HepG2 (cell line): Measurements from ENCODE around the gene AKR1C3. TPM values are rescaled to one million over a fixed set of nuclear protein-coding genes. Genes with fewer than 3 reads are reported as not detected.

Experiments used
- ATRX ChIP-seq: sonication (generic); formaldehyde crosslinking; IDR thresholded peaks from 2 replicates; pipeline ENCODE4 v1.4.0; 2020; ENCODE audit warnings: missing genetic modification reagents, borderline replicate concordance
- BCL6 ChIP-seq: IDR thresholded peaks from 2 replicates; pipeline ENCODE4 v1.6.1; 2016; ENCODE audit warnings: missing genetic modification reagents, missing compliant biosample characterization
- CCAR2 ChIP-seq: fragments of 200-400 bp; formaldehyde crosslinking; optimal IDR thresholded peaks from 2 replicates; pipeline ENCODE3; 2018; ENCODE audit warnings: low read depth, mild to moderate bottlenecking, low read length, moderate library complexity
- CEBPB ChIP-seq: IDR thresholded peaks from 2 replicates; pipeline ENCODE4 v1.6.1; 2011; ENCODE audit warnings: low read depth, low read length, improper control_type of control experiment, borderline replicate concordance
- CHD4 ChIP-seq: fragments of 200-600 bp; sonication (generic); IDR thresholded peaks from 2 replicates; pipeline ENCODE4 v1.7.0; 2017; ENCODE audit warnings: mild to moderate bottlenecking, low read length, borderline replicate concordance
- EHMT2 ChIP-seq: fragments of 200-600 bp; sonication (generic); IDR thresholded peaks from 2 replicates; pipeline ENCODE4 v1.7.0; 2017; ENCODE audit warnings: antibody characterized with exemption, low read depth, low read length, borderline replicate concordance
- KLF15 ChIP-seq: sonication (generic); formaldehyde crosslinking; IDR thresholded peaks from 2 replicates; pipeline ENCODE4 v1.8.1; 2023; ENCODE audit warnings: borderline replicate concordance, mild to moderate bottlenecking, inconsistent platforms, missing genetic modification reagents, mixed read lengths
- MTA3 ChIP-seq: sonication (generic); formaldehyde crosslinking; IDR thresholded peaks from 2 replicates; pipeline ENCODE4 v1.4.0; 2020; ENCODE audit warnings: missing genetic modification reagents
- NCOA5 ChIP-seq: sonication (generic); formaldehyde crosslinking; IDR thresholded peaks from 2 replicates; pipeline ENCODE4 v1.4.0; 2020; ENCODE audit warnings: missing genetic modification reagents
- NFE2L2 ChIP-seq: fragments of 150-350 bp; IDR thresholded peaks from 2 replicates; pipeline ENCODE4 v1.6.1; 2014; ENCODE audit warnings: low read length
- PRMT3 ChIP-seq: sonication (generic); formaldehyde crosslinking; IDR thresholded peaks from 2 replicates; pipeline ENCODE4 v1.8.1; 2022; ENCODE audit warnings: low read depth, mild to moderate bottlenecking, moderate library complexity, missing genetic modification reagents, borderline replicate concordance
- RFXANK ChIP-seq: IDR thresholded peaks from 2 replicates; pipeline ENCODE4 v1.6.1; 2016
- SP5 ChIP-seq: IDR thresholded peaks from 2 replicates; pipeline ENCODE4 v1.6.1; 2016; ENCODE audit warnings: low read depth, borderline replicate concordance
- TOE1 ChIP-seq: sonication (generic); formaldehyde crosslinking; IDR thresholded peaks from 2 replicates; pipeline ENCODE4 v1.4.0; 2020; ENCODE audit warnings: mild to moderate bottlenecking, missing genetic modification reagents
- ZNF251 ChIP-seq: sonication (generic); formaldehyde crosslinking; IDR thresholded peaks from 2 replicates; pipeline ENCODE4 v1.9.0; 2021; ENCODE audit warnings: mild to moderate bottlenecking, missing genetic modification reagents
- ZNF274 ChIP-seq: sonication (generic); formaldehyde crosslinking; IDR thresholded peaks from 2 replicates; pipeline ENCODE4 v1.5.1; 2020; ENCODE audit warnings: mild to moderate bottlenecking, missing genetic modification reagents
- ZNF30 ChIP-seq: sonication (generic); formaldehyde crosslinking; IDR thresholded peaks from 2 replicates; pipeline ENCODE4 v1.5.0; 2020; ENCODE audit warnings: mild to moderate bottlenecking, missing genetic modification reagents
- ZNF367 ChIP-seq: sonication (generic); formaldehyde crosslinking; IDR thresholded peaks from 2 replicates; pipeline ENCODE4 v1.4.0; 2020; ENCODE audit warnings: missing genetic modification reagents, borderline replicate concordance
- polyA plus RNA-seq, 8 experiments: library from polyadenylated mRNA; depleted of rRNA in 3 of 8; stranded (reverse) in 7 of 8; unstranded in 1 of 8; fragments of >200 nt; fragmentation: Illumina TruSeq in 4 of 8; extraction: Trizol in 4 of 8; gene quantifications; 2 replicates each; pipeline versions ENCODE4 v1.2.1 to v1.2.3, GENCODE V29; 2011 to 2016; ENCODE audit warnings: low read depth in 4 of 8, missing spikeins in 1 of 8, mixed read lengths in 1 of 8; ENCODE audit not compliant: insufficient read depth in 1 of 8
- total RNA-seq, 5 experiments: library from RNA; depleted of rRNA; stranded (reverse); fragments of >200 nt; fragmentation: Illumina TruSeq; extraction: Trizol; gene quantifications; 2 replicates each; pipeline ENCODE4 v1.2.3, GENCODE V29; 2016; ENCODE audit warnings: low read depth in 1 of 5
- TF ChIP-seq, protein P1 (sequence below): sonication (generic); formaldehyde crosslinking; IDR thresholded peaks from 2 replicates; pipeline ENCODE4 v1.4.0; 2020; ENCODE audit warnings: missing genetic modification reagents
- TF ChIP-seq, protein P2 (sequence below): sonication (generic); formaldehyde crosslinking; IDR thresholded peaks from 2 replicates; pipeline ENCODE4 v1.4.0; 2020; ENCODE audit warnings: mild to moderate bottlenecking, missing genetic modification reagents
- TF ChIP-seq, protein P3 (sequence below): sonication (generic); formaldehyde crosslinking; IDR thresholded peaks from 2 replicates; pipeline ENCODE4 v1.4.0; 2020; ENCODE audit warnings: missing genetic modification reagents, low read depth, mild to moderate bottlenecking, borderline replicate concordance
- TF ChIP-seq, protein P4 (sequence below): IDR thresholded peaks from 2 replicates; pipeline ENCODE4 v1.6.1; 2016; ENCODE audit warnings: control low read depth
- TF ChIP-seq, protein P5 (sequence below): sonication (generic); formaldehyde crosslinking; IDR thresholded peaks from 2 replicates; pipeline ENCODE4 v1.5.0; 2020; ENCODE audit warnings: missing genetic modification reagents
- TF ChIP-seq, protein P6 (sequence below): sonication (generic); formaldehyde crosslinking; conservative IDR thresholded peaks from 2 replicates; pipeline ENCODE4 v1.4.0; 2020; ENCODE audit warnings: mild to moderate bottlenecking, missing genetic modification reagents, moderate library complexity

Gene AKR1C3
- total and polyA plus RNA-seq, 2 of the 13 experiments (the other 11 are each of a cell fraction or from before 2014, with no cell fraction given): 368 to 532 TPM

DNA sequence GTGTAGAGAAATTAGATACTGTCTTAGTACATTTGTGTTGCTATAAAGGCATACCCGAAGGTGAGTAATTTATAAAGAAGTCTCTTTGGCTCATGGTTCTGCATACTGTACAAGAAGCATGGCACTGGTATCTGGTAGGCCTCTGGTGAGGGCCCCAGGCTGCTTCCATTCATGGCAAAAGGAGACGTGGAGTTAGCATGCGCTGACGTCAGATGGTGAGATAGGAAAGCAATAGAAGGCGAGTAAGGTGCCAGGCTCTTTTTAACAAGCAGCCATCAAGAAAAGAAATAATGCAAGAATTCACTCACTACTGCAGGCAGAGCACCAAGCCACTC lies 52.7 kb downstream of the AKR1C3 start (continued):
- no peak for TF ChIP-seq BCL6 (CRISPR knock-in tag)
- TF ChIP-seq ZNF30: no peak
- no peak for TF ChIP-seq MTA3 (CRISPR knock-in tag)
- TF ChIP-seq, protein P1, sequence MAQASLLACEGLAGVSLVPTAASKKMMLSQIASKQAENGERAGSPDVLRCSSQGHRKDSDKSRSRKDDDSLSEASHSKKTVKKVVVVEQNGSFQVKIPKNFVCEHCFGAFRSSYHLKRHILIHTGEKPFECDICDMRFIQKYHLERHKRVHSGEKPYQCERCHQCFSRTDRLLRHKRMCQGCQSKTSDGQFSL: no peak
- TF ChIP-seq RFXANK (CRISPR knock-in tag): 0 out of 2 replicates have a peak, but pooled peaks have one; percentile 12
- no peak for TF ChIP-seq KLF15
- TF ChIP-seq NCOA5 (CRISPR knock-in tag): no peak
- TF ChIP-seq, protein P2, sequence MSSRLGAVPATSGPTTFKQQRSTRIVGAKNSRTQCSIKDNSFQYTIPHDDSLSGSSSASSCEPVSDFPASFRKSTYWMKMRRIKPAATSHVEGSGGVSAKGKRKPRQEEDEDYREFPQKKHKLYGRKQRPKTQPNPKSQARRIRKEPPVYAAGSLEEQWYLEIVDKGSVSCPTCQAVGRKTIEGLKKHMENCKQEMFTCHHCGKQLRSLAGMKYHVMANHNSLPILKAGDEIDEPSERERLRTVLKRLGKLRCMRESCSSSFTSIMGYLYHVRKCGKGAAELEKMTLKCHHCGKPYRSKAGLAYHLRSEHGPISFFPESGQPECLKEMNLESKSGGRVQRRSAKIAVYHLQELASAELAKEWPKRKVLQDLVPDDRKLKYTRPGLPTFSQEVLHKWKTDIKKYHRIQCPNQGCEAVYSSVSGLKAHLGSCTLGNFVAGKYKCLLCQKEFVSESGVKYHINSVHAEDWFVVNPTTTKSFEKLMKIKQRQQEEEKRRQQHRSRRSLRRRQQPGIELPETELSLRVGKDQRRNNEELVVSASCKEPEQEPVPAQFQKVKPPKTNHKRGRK (CRISPR knock-in tag): 0 out of 2 replicates have a peak, but pooled peaks have one; percentile 23
- TF ChIP-seq SP5 (CRISPR knock-in tag): no peak
- TF ChIP-seq, protein P3, sequence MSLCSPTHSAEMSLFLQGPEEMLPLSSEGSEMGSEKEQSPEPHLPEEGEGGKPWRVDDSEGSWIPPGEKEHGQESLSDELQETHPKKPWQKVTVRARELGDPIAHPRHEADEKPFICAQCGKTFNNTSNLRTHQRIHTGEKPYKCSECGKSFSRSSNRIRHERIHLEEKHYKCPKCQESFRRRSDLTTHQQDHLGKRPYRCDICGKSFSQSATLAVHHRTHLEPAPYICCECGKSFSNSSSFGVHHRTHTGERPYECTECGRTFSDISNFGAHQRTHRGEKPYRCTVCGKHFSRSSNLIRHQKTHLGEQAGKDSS: no peak
- TF ChIP-seq CCAR2: no peak
- no peak for TF ChIP-seq ZNF274
- TF ChIP-seq, protein P4, sequence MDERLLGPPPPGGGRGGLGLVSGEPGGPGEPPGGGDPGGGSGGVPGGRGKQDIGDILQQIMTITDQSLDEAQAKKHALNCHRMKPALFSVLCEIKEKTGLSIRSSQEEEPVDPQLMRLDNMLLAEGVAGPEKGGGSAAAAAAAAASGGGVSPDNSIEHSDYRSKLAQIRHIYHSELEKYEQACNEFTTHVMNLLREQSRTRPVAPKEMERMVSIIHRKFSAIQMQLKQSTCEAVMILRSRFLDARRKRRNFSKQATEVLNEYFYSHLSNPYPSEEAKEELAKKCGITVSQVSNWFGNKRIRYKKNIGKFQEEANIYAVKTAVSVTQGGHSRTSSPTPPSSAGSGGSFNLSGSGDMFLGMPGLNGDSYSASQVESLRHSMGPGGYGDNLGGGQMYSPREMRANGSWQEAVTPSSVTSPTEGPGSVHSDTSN: no peak
- no peak for TF ChIP-seq ZNF367 (CRISPR knock-in tag)
- TF ChIP-seq, protein P5, sequence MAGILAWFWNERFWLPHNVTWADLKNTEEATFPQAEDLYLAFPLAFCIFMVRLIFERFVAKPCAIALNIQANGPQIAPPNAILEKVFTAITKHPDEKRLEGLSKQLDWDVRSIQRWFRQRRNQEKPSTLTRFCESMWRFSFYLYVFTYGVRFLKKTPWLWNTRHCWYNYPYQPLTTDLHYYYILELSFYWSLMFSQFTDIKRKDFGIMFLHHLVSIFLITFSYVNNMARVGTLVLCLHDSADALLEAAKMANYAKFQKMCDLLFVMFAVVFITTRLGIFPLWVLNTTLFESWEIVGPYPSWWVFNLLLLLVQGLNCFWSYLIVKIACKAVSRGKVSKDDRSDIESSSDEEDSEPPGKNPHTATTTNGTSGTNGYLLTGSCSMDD (CRISPR knock-in tag): no peak
- TF ChIP-seq ZNF251 (CRISPR knock-in tag): no peak
- no peak for TF ChIP-seq TOE1 (CRISPR knock-in tag)
- no peak for TF ChIP-seq PRMT3
- no peak for TF ChIP-seq ATRX
- no peak for TF ChIP-seq NFE2L2
- peak; percentile 95; the same call in 1 of the 2 replicates for TF ChIP-seq EHMT2
- no peak for TF ChIP-seq CEBPB
- peak; percentile 73; the same call in 1 of the 2 replicates for TF ChIP-seq CHD4
- TF ChIP-seq, protein P6, sequence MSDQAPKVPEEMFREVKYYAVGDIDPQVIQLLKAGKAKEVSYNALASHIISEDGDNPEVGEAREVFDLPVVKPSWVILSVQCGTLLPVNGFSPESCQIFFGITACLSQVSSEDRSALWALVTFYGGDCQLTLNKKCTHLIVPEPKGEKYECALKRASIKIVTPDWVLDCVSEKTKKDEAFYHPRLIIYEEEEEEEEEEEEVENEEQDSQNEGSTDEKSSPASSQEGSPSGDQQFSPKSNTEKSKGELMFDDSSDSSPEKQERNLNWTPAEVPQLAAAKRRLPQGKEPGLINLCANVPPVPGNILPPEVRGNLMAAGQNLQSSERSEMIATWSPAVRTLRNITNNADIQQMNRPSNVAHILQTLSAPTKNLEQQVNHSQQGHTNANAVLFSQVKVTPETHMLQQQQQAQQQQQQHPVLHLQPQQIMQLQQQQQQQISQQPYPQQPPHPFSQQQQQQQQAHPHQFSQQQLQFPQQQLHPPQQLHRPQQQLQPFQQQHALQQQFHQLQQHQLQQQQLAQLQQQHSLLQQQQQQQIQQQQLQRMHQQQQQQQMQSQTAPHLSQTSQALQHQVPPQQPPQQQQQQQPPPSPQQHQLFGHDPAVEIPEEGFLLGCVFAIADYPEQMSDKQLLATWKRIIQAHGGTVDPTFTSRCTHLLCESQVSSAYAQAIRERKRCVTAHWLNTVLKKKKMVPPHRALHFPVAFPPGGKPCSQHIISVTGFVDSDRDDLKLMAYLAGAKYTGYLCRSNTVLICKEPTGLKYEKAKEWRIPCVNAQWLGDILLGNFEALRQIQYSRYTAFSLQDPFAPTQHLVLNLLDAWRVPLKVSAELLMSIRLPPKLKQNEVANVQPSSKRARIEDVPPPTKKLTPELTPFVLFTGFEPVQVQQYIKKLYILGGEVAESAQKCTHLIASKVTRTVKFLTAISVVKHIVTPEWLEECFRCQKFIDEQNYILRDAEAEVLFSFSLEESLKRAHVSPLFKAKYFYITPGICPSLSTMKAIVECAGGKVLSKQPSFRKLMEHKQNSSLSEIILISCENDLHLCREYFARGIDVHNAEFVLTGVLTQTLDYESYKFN (CRISPR knock-in tag): no peak
